Bladder microvascular endothelial cell (primary cell): ENCODE results near the gene NEU4. TPM values are rescaled to one million over a fixed set of nuclear protein-coding genes. Genes with fewer than 3 reads are reported as not detected.

Source experiments
- total RNA-seq: library from RNA; depleted of rRNA; stranded (reverse); fragments of >200 nt; gene quantifications from 2 replicates; pipeline ENCODE4 v1.2.3, GENCODE V29; 2014

Gene NEU4, protein sequence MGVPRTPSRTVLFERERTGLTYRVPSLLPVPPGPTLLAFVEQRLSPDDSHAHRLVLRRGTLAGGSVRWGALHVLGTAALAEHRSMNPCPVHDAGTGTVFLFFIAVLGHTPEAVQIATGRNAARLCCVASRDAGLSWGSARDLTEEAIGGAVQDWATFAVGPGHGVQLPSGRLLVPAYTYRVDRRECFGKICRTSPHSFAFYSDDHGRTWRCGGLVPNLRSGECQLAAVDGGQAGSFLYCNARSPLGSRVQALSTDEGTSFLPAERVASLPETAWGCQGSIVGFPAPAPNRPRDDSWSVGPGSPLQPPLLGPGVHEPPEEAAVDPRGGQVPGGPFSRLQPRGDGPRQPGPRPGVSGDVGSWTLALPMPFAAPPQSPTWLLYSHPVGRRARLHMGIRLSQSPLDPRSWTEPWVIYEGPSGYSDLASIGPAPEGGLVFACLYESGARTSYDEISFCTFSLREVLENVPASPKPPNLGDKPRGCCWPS
- not detected in 2 replicates for total RNA-seq

DNA sequence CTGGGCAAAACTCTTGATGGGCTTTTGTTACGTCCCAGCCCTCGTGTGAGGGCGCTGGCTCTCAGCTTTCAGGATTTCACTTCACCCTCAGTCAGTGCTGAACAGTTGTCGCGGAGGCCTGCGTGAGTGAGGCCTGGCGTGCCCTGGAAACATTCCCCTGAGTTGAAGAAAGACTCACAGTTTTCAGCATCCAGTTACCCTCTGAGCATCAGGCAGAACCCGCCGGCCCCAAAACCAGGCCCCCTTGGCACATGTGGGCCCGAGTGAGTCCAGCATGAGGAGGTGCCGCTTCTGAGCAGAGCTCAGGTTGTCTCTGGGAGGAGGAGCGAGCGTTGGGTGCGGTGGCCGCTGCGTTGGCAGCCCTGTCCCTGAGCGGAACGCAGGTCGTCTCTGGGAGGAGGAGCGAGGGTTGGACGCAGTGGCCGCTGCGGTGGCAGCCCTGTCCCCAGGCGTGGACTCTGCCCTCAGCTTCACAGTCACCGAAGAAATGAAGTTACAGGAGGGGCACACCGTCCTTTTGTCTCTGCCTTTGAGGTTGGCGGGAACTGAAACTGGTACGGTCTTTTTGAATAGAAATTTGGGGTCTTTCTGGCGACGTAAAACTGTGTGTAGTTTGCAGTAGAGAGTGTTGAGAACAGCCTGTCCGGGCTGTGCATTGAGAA, at the start of gene NEU4:
Gene NEU4 (plus strand): TSS at position 473 of the 662 bp plus-strand sequence. CDS start 5,292 bp downstream, outside the sequence.

DNA sequence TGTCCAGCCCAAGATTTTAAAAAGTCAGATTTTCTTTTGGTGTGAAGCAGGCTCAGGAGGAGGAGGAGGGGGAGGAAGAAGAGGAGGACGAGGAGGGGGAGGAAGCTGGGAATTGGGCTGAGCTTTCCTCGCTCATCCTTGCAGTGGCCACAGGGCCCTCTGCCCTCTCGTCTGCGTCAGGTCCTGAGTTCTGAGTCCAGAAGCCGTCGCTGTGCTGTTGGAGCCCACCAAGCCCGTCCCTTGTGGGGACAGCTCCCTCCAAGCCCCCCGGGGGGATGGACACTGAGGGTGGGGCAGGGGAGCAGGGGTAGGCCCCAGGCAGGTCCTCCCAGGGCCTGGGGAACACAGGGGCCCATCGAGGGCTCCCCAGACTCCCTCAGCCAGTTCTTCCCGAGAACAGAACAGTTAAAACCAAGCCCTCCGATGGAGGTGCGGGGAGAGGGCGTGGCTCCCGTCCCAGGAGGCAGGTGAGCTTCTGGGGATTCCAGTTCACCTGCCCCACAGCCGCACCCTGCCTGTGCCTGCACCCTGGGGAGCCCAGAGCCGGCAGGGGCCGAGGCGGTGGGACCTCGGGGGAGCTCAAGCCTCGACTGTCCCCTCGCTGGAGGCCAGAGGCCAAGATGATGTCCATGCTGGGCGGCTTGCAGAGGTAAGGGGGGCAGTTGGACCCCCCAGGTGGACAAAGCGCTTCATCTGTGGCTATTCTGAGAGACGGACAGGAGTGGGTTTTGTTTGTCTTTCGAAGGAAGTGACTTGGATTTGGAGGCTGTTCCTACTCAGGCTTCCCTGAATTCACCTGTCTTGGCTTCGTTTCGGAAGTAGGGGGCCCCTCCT, 32.4 kb upstream of the NEU4 start, which contains the start of gene GAL3ST2:
Gene GAL3ST2 (plus strand): TSS at position 487 of the 834 bp plus-strand sequence. CDS start 134 bp downstream, at position 621.

DNA sequence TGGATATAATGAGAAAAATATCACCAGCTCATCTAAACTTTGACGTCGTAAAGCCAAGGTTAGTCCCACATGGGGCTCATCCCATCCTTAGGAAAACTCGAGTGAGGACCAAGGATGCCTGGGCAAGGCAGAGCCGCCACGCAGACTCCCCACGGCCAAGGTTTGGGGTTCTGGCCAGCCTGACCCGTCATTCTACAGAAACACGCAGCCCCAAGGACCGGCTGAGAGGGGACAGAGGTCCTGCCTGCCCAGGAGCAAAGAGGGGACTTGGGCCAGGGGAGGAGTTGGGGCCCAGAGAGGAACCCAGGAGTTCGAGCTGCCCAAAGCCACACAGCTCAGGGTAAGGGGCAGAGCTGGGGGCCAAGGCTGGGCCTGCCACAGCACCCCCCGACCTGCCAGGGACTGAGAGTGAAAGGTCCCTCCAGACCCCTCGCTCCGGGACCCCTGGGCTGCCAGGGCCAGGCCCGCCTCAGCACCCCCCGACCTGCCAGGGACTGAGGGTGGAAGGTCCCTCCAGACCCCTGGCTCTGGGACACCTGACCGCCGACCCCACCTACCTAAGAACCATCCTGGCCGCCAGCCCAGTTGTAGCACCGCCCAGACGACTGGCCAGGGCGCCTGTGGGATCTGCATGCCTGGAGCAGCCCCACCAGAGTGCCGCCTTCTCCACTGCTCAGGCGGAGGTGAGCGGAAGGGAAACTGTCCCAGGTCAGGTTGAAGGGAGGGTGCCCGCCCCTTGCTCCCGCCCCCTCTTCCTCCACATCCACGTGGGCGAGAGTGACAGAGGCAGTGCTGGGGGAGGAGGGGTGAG, 49.4 kb downstream of the NEU4 start, which contains the start of gene PDCD1:
Gene PDCD1 (minus strand): TSS at position 689 of the 811 bp plus-strand sequence. CDS start 56 bp downstream, at position 633.

Other genes with a start within 250 kb of the NEU4 start
- 31.9 and 36.4 TPM in 2 replicates for gene THAP4, start 172.0 kb upstream of the NEU4 start, total RNA-seq
- 30.8 and 121 TPM in 2 replicates for gene ATG4B, start 171.5 kb upstream of the NEU4 start, total RNA-seq
- gene DTYMK, start 122.4 kb upstream of the NEU4 start, total RNA-seq: 22.0 and 42.3 TPM in 2 replicates
- 16.4 and 28.6 TPM in 2 replicates for gene ING5, start 107.2 kb upstream of the NEU4 start, total RNA-seq
- 10.7 and 15.9 TPM in 2 replicates for gene D2HGDH, start 74.6 kb upstream of the NEU4 start, total RNA-seq
- not detected in 2 replicates for gene GAL3ST2, start 32.4 kb upstream of the NEU4 start, total RNA-seq
- not detected in 2 replicates for gene PDCD1, start 49.7 kb downstream of the NEU4 start, total RNA-seq
- not detected in 2 replicates for gene RTP5, start 60.5 kb downstream of the NEU4 start, total RNA-seq